SK-N-SH treated with all-trans-retinoic acid at 6 μM for 48 hours (cell line): ENCODE measurements around the gene DDAH1.
"Not testable (repeated sequence)": the region's sequence is repeated elsewhere in the genome, so short reads cannot be mapped to it uniquely, and the experiment has no call there.

ENCODE experiments used
- ARNTL ChIP-seq: fragments of 450-650 bp; formaldehyde crosslinking; IDR thresholded peaks from 2 replicates; pipeline ENCODE4 v1.5.0; 2020; ENCODE audit warnings: low read depth, mild to moderate bottlenecking, moderate library complexity, borderline replicate concordance
- BACH2 ChIP-seq: fragments of 250-450 bp; sonication (Bioruptor Pico); IDR thresholded peaks from 2 replicates; pipeline ENCODE4 v1.9.0; 2021; ENCODE audit warnings: mild to moderate bottlenecking, borderline replicate concordance
- RARB ChIP-seq: fragments of 250-450 bp; sonication (Bioruptor Pico); IDR thresholded peaks from 2 replicates; pipeline ENCODE4 v1.8.0; 2021; ENCODE audit warnings: mild to moderate bottlenecking, moderate library complexity
- TOX ChIP-seq: fragments of 250-450 bp; sonication (Bioruptor Pico); IDR thresholded peaks from 2 replicates; pipeline ENCODE4 v1.8.0; 2021; ENCODE audit warnings: mild to moderate bottlenecking, moderate library complexity, borderline replicate concordance
- ZC3H10 ChIP-seq: fragments of 250-450 bp; sonication (Bioruptor Pico); IDR thresholded peaks from 2 replicates; pipeline ENCODE4 v1.5.1; 2021; ENCODE audit warnings: mild to moderate bottlenecking, moderate library complexity
- ZFP30 ChIP-seq: fragments of 450-650 bp; formaldehyde crosslinking; IDR thresholded peaks from 2 replicates; pipeline ENCODE4 v1.5.0; 2022; ENCODE audit warnings: mild to moderate bottlenecking, moderate library complexity
- ZNF8 ChIP-seq: fragments of 450-650 bp; formaldehyde crosslinking; IDR thresholded peaks from 2 replicates; pipeline ENCODE4 v1.5.0; 2020; ENCODE audit warnings: mild to moderate bottlenecking, moderate library complexity
- TF ChIP-seq, protein P1 (sequence below): fragments of 250-450 bp; sonication (Bioruptor Pico); IDR thresholded peaks from 2 replicates; pipeline ENCODE4 v1.5.1; 2021; ENCODE audit warnings: mild to moderate bottlenecking, moderate library complexity
- TF ChIP-seq, protein P2 (sequence below): fragments of 250-450 bp; sonication (Bioruptor Pico); IDR thresholded peaks from 2 replicates; pipeline ENCODE4 v1.8.0; 2020; ENCODE audit warnings: mild to moderate bottlenecking, moderate library complexity, borderline replicate concordance
- TF ChIP-seq, protein P3 (sequence below): fragments of 250-450 bp; sonication (Bioruptor Pico); IDR thresholded peaks from 2 replicates; pipeline ENCODE4 v1.5.0; 2020; ENCODE audit warnings: mild to moderate bottlenecking, moderate library complexity

DNA sequence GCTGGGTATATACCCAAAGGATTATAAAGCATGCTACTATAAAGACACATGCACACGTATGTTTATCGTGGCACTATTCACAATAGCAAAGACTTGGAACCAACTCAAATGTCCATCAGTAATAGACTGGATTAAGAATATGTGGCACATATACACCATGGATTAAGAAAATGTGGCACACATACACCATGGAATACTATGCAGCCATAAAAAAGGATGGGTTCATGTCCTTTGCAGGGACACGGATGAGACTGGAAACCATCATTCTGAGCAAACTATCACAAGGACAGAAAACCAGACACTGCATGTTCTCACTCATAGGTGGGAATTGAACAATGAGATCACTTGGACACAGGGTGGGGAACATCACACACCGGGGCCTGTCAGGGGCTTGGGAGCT, 49.0 kb upstream of the DDAH1 start:
- TF ChIP-seq, protein P1, sequence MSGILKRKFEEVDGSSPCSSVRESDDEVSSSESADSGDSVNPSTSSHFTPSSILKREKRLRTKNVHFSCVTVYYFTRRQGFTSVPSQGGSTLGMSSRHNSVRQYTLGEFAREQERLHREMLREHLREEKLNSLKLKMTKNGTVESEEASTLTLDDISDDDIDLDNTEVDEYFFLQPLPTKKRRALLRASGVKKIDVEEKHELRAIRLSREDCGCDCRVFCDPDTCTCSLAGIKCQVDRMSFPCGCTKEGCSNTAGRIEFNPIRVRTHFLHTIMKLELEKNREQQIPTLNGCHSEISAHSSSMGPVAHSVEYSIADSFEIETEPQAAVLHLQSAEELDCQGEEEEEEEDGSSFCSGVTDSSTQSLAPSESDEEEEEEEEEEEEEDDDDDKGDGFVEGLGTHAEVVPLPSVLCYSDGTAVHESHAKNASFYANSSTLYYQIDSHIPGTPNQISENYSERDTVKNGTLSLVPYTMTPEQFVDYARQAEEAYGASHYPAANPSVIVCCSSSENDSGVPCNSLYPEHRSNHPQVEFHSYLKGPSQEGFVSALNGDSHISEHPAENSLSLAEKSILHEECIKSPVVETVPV (CRISPR knock-in tag) = not testable (repeated sequence)
- TF ChIP-seq ZFP30; RARB; BACH2 (CRISPR knock-in tag); ARNTL (CRISPR knock-in tag); ZNF8 (CRISPR knock-in tag); ZC3H10 (CRISPR knock-in tag); TOX: not testable (repeated sequence)
- TF ChIP-seq, protein P2, sequence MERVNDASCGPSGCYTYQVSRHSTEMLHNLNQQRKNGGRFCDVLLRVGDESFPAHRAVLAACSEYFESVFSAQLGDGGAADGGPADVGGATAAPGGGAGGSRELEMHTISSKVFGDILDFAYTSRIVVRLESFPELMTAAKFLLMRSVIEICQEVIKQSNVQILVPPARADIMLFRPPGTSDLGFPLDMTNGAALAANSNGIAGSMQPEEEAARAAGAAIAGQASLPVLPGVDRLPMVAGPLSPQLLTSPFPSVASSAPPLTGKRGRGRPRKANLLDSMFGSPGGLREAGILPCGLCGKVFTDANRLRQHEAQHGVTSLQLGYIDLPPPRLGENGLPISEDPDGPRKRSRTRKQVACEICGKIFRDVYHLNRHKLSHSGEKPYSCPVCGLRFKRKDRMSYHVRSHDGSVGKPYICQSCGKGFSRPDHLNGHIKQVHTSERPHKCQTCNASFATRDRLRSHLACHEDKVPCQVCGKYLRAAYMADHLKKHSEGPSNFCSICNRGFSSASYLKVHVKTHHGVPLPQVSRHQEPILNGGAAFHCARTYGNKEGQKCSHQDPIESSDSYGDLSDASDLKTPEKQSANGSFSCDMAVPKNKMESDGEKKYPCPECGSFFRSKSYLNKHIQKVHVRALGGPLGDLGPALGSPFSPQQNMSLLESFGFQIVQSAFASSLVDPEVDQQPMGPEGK (CRISPR knock-in tag) = not testable (repeated sequence)
- TF ChIP-seq, protein P3, sequence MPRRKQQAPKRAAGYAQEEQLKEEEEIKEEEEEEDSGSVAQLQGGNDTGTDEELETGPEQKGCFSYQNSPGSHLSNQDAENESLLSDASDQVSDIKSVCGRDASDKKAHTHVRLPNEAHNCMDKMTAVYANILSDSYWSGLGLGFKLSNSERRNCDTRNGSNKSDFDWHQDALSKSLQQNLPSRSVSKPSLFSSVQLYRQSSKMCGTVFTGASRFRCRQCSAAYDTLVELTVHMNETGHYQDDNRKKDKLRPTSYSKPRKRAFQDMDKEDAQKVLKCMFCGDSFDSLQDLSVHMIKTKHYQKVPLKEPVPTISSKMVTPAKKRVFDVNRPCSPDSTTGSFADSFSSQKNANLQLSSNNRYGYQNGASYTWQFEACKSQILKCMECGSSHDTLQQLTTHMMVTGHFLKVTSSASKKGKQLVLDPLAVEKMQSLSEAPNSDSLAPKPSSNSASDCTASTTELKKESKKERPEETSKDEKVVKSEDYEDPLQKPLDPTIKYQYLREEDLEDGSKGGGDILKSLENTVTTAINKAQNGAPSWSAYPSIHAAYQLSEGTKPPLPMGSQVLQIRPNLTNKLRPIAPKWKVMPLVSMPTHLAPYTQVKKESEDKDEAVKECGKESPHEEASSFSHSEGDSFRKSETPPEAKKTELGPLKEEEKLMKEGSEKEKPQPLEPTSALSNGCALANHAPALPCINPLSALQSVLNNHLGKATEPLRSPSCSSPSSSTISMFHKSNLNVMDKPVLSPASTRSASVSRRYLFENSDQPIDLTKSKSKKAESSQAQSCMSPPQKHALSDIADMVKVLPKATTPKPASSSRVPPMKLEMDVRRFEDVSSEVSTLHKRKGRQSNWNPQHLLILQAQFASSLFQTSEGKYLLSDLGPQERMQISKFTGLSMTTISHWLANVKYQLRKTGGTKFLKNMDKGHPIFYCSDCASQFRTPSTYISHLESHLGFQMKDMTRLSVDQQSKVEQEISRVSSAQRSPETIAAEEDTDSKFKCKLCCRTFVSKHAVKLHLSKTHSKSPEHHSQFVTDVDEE (CRISPR knock-in tag) = not testable (repeated sequence)
